HepG2 (cell line): ENCODE data around the gene UNC5B.

Experiments
- FOSL1 ChIP-seq: sonication (generic); formaldehyde crosslinking; IDR thresholded peaks from 2 replicates; pipeline ENCODE4 v1.9.0; 2021; ENCODE audit warnings: missing genetic modification reagents, borderline replicate concordance
- GFI1 ChIP-seq: sonication (generic); formaldehyde crosslinking; IDR thresholded peaks from 2 replicates; pipeline ENCODE4 v1.5.0; 2020; ENCODE audit warnings: missing genetic modification reagents, mild to moderate bottlenecking, borderline replicate concordance
- HDAC1 ChIP-seq: sonication (generic); formaldehyde crosslinking; IDR thresholded peaks from 2 replicates; pipeline ENCODE4 v1.5.1; 2020; ENCODE audit warnings: mild to moderate bottlenecking, missing genetic modification reagents
- JUN ChIP-seq: sonication (generic); formaldehyde crosslinking; IDR thresholded peaks from 2 replicates; pipeline ENCODE4 v1.4.0; 2020; ENCODE audit warnings: mild to moderate bottlenecking, missing genetic modification reagents
- MXI1 ChIP-seq: IDR thresholded peaks from 3 replicates; pipeline ENCODE4 v1.6.1; 2012; ENCODE audit warnings: low read depth, low read length, inconsistent platforms, borderline replicate concordance
- POLR2A ChIP-seq, 2 experiments: IDR thresholded peaks; 2 replicates each; pipeline ENCODE4 v1.6.1; 2011; ENCODE audit warnings: low read depth in 2 of 2, low read length in 2 of 2, mild to moderate bottlenecking in 1 of 2, moderate library complexity in 1 of 2; ENCODE audit not compliant: insufficient read depth in 1 of 2
- TF ChIP-seq, protein P1 (sequence below): sonication (generic); formaldehyde crosslinking; IDR thresholded peaks from 2 replicates; pipeline ENCODE4 v1.5.0; 2020; ENCODE audit warnings: mild to moderate bottlenecking, missing genetic modification reagents, moderate library complexity
- TF ChIP-seq, protein P2 (sequence below): sonication (generic); formaldehyde crosslinking; IDR thresholded peaks from 2 replicates; pipeline ENCODE4 v1.4.0; 2020; ENCODE audit warnings: missing genetic modification reagents

- no peak for TF ChIP-seq FOSL1
- no peak for TF ChIP-seq GFI1 (CRISPR knock-in tag)
- TF ChIP-seq HDAC1 (CRISPR knock-in tag) = no peak
- no peak for TF ChIP-seq MXI1
- TF ChIP-seq JUN (CRISPR knock-in tag) = no peak
- TF ChIP-seq, protein P1, sequence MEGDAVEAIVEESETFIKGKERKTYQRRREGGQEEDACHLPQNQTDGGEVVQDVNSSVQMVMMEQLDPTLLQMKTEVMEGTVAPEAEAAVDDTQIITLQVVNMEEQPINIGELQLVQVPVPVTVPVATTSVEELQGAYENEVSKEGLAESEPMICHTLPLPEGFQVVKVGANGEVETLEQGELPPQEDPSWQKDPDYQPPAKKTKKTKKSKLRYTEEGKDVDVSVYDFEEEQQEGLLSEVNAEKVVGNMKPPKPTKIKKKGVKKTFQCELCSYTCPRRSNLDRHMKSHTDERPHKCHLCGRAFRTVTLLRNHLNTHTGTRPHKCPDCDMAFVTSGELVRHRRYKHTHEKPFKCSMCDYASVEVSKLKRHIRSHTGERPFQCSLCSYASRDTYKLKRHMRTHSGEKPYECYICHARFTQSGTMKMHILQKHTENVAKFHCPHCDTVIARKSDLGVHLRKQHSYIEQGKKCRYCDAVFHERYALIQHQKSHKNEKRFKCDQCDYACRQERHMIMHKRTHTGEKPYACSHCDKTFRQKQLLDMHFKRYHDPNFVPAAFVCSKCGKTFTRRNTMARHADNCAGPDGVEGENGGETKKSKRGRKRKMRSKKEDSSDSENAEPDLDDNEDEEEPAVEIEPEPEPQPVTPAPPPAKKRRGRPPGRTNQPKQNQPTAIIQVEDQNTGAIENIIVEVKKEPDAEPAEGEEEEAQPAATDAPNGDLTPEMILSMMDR (CRISPR knock-in tag) = no peak
- TF ChIP-seq POLR2A (IDR thresholded peaks at IDR 0.05; ENCODE audit: insufficient read depth in 1 of 2, low read depth in 2 of 2, low read length in 2 of 2) = no peak
- TF ChIP-seq, protein P2, sequence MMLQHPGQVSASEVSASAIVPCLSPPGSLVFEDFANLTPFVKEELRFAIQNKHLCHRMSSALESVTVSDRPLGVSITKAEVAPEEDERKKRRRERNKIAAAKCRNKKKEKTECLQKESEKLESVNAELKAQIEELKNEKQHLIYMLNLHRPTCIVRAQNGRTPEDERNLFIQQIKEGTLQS (CRISPR knock-in tag) = no peak
Measured at GRCh38 chr10:71238626-71239025, 26.3 kb downstream of the UNC5B start.
